ENCODE data around the gene NAV1. TPM values are rescaled to one million over a fixed set of nuclear protein-coding genes. Genes with fewer than 3 reads are reported as not detected.

The NAV1 gene
- total and polyA plus RNA-seq, 9 of the 15 experiments (the other 6 are each of a cell fraction or from before 2014, with no cell fraction given) = 0.91 to 16.8 (median 3.2) TPM

- TF ChIP-seq, protein P1, sequence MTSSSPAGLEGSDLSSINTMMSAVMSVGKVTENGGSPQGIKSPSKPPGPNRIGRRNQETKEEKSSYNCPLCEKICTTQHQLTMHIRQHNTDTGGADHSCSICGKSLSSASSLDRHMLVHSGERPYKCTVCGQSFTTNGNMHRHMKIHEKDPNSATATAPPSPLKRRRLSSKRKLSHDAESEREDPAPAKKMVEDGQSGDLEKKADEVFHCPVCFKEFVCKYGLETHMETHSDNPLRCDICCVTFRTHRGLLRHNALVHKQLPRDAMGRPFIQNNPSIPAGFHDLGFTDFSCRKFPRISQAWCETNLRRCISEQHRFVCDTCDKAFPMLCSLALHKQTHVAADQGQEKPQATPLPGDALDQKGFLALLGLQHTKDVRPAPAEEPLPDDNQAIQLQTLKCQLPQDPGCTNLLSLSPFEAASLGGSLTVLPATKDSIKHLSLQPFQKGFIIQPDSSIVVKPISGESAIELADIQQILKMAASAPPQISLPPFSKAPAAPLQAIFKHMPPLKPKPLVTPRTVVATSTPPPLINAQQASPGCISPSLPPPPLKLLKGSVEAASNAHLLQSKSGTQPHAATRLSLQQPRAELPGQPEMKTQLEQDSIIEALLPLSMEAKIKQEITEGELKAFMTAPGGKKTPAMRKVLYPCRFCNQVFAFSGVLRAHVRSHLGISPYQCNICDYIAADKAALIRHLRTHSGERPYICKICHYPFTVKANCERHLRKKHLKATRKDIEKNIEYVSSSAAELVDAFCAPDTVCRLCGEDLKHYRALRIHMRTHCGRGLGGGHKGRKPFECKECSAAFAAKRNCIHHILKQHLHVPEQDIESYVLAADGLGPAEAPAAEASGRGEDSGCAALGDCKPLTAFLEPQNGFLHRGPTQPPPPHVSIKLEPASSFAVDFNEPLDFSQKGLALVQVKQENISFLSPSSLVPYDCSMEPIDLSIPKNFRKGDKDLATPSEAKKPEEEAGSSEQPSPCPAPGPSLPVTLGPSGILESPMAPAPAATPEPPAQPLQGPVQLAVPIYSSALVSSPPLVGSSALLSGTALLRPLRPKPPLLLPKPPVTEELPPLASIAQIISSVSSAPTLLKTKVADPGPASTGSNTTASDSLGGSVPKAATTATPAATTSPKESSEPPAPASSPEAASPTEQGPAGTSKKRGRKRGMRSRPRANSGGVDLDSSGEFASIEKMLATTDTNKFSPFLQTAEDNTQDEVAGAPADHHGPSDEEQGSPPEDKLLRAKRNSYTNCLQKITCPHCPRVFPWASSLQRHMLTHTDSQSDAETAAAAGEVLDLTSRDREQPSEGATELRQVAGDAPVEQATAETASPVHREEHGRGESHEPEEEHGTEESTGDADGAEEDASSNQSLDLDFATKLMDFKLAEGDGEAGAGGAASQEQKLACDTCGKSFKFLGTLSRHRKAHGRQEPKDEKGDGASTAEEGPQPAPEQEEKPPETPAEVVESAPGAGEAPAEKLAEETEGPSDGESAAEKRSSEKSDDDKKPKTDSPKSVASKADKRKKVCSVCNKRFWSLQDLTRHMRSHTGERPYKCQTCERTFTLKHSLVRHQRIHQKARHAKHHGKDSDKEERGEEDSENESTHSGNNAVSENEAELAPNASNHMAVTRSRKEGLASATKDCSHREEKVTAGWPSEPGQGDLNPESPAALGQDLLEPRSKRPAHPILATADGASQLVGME (CRISPR knock-in tag; IDR thresholded peaks at IDR 0.05) = peak; percentile 78; the same call in 1 of the 2 replicates
- no peak for TF ChIP-seq ZNF77 (CRISPR knock-in tag; IDR thresholded peaks at IDR 0.05)
- TF ChIP-seq, protein P2, sequence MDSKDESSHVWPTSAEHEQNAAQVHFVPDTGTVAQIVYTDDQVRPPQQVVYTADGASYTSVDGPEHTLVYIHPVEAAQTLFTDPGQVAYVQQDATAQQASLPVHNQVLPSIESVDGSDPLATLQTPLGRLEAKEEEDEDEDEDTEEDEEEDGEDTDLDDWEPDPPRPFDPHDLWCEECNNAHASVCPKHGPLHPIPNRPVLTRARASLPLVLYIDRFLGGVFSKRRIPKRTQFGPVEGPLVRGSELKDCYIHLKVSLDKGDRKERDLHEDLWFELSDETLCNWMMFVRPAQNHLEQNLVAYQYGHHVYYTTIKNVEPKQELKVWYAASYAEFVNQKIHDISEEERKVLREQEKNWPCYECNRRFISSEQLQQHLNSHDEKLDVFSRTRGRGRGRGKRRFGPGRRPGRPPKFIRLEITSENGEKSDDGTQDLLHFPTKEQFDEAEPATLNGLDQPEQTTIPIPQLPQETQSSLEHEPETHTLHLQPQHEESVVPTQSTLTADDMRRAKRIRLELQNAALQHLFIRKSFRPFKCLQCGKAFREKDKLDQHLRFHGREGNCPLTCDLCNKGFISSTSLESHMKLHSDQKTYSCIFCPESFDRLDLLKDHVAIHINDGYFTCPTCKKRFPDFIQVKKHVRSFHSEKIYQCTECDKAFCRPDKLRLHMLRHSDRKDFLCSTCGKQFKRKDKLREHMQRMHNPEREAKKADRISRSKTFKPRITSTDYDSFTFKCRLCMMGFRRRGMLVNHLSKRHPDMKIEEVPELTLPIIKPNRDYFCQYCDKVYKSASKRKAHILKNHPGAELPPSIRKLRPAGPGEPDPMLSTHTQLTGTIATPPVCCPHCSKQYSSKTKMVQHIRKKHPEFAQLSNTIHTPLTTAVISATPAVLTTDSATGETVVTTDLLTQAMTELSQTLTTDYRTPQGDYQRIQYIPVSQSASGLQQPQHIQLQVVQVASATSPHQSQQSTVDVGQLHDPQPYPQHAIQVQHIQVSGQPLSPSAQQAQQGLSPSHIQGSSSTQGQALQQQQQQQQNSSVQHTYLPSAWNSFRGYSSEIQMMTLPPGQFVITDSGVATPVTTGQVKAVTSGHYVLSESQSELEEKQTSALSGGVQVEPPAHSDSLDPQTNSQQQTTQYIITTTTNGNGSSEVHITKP (IDR thresholded peaks at IDR 0.05; ENCODE audit: partially characterized antibody) = peak; percentile 72
- no peak for TF ChIP-seq USF2 (CRISPR knock-in tag; IDR thresholded peaks at IDR 0.05)
- no peak for TF ChIP-seq PHB (CRISPR knock-in tag; IDR thresholded peaks at IDR 0.05)
- TF ChIP-seq, protein P3, sequence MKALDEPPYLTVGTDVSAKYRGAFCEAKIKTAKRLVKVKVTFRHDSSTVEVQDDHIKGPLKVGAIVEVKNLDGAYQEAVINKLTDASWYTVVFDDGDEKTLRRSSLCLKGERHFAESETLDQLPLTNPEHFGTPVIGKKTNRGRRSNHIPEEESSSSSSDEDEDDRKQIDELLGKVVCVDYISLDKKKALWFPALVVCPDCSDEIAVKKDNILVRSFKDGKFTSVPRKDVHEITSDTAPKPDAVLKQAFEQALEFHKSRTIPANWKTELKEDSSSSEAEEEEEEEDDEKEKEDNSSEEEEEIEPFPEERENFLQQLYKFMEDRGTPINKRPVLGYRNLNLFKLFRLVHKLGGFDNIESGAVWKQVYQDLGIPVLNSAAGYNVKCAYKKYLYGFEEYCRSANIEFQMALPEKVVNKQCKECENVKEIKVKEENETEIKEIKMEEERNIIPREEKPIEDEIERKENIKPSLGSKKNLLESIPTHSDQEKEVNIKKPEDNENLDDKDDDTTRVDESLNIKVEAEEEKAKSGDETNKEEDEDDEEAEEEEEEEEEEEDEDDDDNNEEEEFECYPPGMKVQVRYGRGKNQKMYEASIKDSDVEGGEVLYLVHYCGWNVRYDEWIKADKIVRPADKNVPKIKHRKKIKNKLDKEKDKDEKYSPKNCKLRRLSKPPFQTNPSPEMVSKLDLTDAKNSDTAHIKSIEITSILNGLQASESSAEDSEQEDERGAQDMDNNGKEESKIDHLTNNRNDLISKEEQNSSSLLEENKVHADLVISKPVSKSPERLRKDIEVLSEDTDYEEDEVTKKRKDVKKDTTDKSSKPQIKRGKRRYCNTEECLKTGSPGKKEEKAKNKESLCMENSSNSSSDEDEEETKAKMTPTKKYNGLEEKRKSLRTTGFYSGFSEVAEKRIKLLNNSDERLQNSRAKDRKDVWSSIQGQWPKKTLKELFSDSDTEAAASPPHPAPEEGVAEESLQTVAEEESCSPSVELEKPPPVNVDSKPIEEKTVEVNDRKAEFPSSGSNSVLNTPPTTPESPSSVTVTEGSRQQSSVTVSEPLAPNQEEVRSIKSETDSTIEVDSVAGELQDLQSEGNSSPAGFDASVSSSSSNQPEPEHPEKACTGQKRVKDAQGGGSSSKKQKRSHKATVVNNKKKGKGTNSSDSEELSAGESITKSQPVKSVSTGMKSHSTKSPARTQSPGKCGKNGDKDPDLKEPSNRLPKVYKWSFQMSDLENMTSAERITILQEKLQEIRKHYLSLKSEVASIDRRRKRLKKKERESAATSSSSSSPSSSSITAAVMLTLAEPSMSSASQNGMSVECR (CRISPR knock-in tag; IDR thresholded peaks at IDR 0.05) = no peak
- TF ChIP-seq SP1 (CRISPR knock-in tag; IDR thresholded peaks at IDR 0.05) = no peak
- no peak for TF ChIP-seq SMAD2 (IDR thresholded peaks at IDR 0.05; ENCODE audit: low read depth, low read length)
- peak; percentile 46; the same call in 1 of the 2 replicates for TF ChIP-seq TCF3 (CRISPR knock-in tag; IDR thresholded peaks at IDR 0.05)
- no peak for TF ChIP-seq NR4A1 (CRISPR knock-in tag; IDR thresholded peaks at IDR 0.05)
- no peak for TF ChIP-seq NR4A1 (tag; IDR thresholded peaks at IDR 0.05)
Observed at GRCh38 chr1:201551877-201552731, 13.2 kb downstream of the NAV1 start (continued).

Data from K562 (cell line).